H1 (cell line): ENCODE data around the gene AKT1.
A peak's percentile ranks its signal among the peaks of the same experiment; 100 is the strongest.

Experiments used
- BRCA1 ChIP-seq: IDR thresholded peaks from 2 replicates; pipeline ENCODE4 v1.6.1; 2012; ENCODE audit warnings: low read depth, low read length, improper control_type of control experiment
- EGR1 ChIP-seq: IDR thresholded peaks from 2 replicates; pipeline ENCODE4 v1.6.1; 2011; ENCODE audit warnings: low read depth, low read length, borderline replicate concordance
- TF ChIP-seq, protein P1 (sequence below), 3 experiments: IDR thresholded peaks; 1 replicate in 2 of 3; 2 replicates in 1 of 3; pipeline versions ENCODE4 v1.5.1 to v1.6.1; 2011; ENCODE audit warnings: low read length in 3 of 3, mild to moderate bottlenecking in 3 of 3, inconsistent platforms in 2 of 3, low read depth in 1 of 3, moderate library complexity in 1 of 3; ENCODE audit not compliant: insufficient read depth in 1 of 3; ENCODE audit errors: control extremely low read depth in 1 of 3
- TF ChIP-seq, protein P2 (sequence below): IDR thresholded peaks from 2 replicates; pipeline ENCODE4 v1.6.1; 2011; ENCODE audit warnings: low read length, improper control_type of control experiment
- TF ChIP-seq, protein P3 (sequence below): IDR thresholded peaks from 2 replicates; pipeline ENCODE4 v1.6.1; 2012; ENCODE audit warnings: low read length, inconsistent platforms

DNA sequence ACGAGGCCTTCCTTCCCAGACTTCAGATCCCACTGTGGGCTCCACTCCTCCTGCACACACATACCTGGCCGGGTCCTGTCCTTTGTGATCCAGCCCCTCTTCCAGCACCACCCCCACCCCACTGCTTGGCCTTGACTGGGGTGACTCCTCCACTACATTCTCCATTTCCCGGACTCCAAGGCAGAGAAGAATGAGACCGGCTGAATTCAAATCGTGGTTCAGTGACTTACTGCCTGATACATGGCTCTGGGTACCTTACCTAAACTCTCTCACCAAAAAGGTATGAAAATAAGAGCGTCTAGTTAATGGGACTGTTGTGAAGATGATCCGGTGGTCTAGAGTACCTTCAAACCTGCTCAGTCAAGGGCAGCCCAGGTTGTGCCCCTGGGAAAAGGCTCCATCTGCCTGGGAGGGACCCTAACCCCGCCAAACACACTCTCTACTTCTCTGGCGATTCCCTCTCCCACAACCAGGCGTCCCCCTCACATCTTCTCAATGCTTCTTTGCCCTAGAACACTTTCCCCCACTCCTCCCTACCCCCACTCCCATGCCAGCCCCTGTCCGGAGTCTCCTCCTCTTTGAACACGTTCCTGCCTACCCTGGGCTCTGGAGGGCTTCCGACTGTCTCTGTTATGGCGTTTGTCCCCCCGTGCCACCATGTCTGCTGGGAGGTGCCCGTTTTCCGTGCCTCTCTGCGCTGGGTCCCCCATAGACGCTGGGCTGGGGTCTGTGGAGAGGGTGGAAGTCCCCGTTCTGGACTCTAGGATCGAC, 3.9 kb upstream of the AKT1 start:
- TF ChIP-seq, protein P1, sequence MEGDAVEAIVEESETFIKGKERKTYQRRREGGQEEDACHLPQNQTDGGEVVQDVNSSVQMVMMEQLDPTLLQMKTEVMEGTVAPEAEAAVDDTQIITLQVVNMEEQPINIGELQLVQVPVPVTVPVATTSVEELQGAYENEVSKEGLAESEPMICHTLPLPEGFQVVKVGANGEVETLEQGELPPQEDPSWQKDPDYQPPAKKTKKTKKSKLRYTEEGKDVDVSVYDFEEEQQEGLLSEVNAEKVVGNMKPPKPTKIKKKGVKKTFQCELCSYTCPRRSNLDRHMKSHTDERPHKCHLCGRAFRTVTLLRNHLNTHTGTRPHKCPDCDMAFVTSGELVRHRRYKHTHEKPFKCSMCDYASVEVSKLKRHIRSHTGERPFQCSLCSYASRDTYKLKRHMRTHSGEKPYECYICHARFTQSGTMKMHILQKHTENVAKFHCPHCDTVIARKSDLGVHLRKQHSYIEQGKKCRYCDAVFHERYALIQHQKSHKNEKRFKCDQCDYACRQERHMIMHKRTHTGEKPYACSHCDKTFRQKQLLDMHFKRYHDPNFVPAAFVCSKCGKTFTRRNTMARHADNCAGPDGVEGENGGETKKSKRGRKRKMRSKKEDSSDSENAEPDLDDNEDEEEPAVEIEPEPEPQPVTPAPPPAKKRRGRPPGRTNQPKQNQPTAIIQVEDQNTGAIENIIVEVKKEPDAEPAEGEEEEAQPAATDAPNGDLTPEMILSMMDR (IDR thresholded peaks at IDR 0.05; ENCODE audit: control extremely low read depth in 1 of 3, insufficient read depth in 1 of 3, low read depth in 1 of 3, low read length in 3 of 3), result peak in 1 of 3 experiments; percentile 46; a peak in 2 of 4 replicates
- TF ChIP-seq, protein P2, sequence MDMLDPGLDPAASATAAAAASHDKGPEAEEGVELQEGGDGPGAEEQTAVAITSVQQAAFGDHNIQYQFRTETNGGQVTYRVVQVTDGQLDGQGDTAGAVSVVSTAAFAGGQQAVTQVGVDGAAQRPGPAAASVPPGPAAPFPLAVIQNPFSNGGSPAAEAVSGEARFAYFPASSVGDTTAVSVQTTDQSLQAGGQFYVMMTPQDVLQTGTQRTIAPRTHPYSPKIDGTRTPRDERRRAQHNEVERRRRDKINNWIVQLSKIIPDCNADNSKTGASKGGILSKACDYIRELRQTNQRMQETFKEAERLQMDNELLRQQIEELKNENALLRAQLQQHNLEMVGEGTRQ, result no peak
- TF ChIP-seq, protein P3, sequence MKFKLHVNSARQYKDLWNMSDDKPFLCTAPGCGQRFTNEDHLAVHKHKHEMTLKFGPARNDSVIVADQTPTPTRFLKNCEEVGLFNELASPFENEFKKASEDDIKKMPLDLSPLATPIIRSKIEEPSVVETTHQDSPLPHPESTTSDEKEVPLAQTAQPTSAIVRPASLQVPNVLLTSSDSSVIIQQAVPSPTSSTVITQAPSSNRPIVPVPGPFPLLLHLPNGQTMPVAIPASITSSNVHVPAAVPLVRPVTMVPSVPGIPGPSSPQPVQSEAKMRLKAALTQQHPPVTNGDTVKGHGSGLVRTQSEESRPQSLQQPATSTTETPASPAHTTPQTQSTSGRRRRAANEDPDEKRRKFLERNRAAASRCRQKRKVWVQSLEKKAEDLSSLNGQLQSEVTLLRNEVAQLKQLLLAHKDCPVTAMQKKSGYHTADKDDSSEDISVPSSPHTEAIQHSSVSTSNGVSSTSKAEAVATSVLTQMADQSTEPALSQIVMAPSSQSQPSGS, result no peak
- TF ChIP-seq BRCA1, result no peak
- no peak for TF ChIP-seq EGR1
